HG03439 (cell line): Measurements from ENCODE around the gene PKP3.
"Not testable (repeated sequence)": the region's sequence is repeated elsewhere in the genome, so short reads cannot be mapped to it uniquely, and the experiment has no call there.

ENCODE experiments used
- ATAC-seq: cut with Tn5 transposase; IDR thresholded peaks from one replicate; pipeline ENCODE4 v1.9.1; 2021; ENCODE audit warnings: mild to moderate bottlenecking, moderate library complexity; ENCODE audit not compliant: unreplicated experiment

PKP3 gene

GRCh38 chr11:376531-377173 lies 17.4 kb upstream of the PKP3 start:
- ATAC-seq, result no peak

- no peak for ATAC-seq
Measured at GRCh38 chr11:377174-377865, 16.7 kb upstream of the PKP3 start.

DNA sequence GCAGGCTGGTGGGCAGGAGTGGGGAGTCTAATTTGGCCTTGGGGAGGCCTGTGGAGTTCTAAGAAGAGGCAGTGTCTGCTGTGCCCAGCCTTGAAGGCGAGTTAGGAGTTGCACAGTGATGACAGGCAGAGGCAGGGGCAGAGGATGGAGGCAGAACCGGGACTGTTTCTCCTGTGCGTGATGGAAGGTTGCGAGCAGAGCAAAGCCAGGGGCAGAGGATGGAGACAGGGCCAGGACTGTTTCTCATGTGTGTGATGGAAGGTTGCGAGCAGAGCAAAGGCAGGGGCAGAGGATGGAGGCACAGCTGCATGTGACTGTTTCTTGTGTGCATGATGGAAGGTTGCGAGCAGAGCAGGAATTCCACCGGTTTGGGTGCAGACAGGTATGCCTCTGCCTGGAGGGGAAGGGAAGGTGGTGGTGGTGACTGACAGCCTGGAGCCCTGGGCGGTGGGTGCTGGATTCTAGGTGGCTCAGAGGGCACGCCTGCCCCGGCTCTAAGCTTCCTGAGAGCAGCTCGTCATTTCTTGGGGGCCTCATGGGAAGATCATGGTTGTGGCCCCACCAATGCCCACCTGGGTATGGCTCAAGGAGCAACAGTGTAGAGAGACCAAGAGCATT lies 16.0 kb upstream of the PKP3 start:
- no peak for ATAC-seq

DNA sequence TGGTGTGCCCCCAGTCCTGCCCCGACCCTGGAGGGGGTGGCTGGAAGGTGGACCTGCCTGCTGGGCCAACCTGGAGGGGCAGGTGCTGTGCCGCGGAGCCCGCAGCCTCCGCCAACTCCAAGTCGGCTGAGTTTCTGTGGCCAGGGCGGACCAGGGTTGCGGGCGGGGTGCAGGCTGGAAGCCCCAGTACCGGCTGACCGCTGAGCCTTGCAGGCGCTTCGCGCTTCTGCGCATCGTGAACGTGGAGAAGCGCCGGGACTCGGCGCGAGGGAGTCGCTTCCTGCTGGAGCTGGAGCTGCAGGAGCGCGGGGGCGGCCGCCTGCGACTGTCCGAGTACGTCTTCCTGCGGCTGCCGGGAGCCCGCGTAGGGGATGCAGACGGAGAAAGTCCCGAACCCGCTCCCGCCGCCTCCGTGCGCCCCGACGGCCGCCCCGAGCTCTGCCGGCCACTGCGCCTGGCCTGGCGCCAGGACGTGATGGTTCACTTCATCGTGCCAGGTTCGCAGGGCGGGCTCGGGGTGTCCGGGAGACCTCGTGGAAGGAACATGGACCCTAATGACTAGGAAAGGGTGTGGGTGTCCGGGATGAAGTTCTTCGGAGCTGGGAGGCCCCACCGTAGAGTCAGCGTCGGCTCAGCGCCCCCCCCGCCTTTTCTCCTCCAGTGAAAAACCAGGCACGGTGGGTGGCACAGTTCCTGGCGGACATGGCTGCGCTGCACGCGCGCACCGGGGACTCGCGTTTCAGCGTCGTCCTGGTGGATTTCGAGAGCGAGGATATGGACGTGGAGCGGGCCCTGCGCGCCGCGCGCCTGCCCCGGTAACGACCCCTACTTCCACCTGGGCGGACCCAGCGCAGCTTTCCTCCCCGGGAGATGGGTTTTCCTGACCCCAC lies 14.6 kb upstream of the PKP3 start:
- no peak for ATAC-seq

- no peak for ATAC-seq
Measured at GRCh38 chr11:380095-380480, 13.9 kb upstream of the PKP3 start.

DNA sequence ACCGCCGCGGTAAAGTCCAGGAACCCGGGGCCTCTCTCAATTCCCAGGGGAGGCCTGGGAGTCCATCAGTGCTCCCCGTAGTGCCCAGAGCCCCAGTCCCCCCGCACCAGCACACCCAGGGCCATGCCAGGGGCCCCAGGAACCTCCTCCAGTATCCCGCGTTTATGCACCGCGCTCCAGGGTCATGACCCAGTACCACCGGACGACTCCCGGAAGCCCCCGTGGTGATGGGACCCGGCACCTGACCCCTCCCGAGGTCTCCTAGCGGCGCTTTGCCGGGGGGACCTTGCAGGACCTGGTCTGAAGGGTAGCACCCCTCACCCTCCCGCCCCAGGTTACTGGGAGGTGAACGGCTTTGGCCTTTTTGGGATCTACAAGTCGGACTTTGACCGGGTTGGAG lies 13.5 kb upstream of the PKP3 start:
- no peak for ATAC-seq

- ATAC-seq, result no peak
Measured at GRCh38 chr11:380996-381395, 13.0 kb upstream of the PKP3 start.

DNA sequence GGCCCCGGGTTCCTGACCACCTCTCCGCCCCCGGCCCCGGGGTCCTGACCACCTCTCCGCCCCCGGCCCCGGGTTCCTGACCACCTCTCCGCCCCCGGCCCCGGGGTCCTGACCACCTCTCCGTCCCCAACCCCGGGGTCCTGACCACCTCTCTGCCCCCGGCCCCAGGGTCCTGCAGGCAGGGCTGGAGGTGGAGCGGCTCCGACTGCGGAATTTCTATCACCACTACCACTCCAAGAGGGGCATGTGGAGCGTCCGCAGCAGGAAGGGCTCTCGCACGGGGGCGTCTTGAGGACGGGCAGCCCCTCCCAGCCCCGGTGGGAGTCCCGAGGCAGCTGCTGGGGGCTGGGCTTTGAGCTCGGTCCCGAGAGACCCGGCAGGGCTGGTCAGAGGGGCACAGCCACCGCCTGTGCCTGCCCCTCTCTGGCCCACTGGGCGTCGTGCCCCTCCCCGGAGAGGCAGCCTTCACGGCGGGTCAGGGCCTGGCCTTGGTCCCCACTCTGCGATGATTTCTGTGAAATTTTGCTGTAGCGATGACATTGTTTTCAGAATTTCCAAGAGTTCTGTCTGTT lies 12.4 kb upstream of the PKP3 start:
- no peak for ATAC-seq

GRCh38 chr11:382081-382629 lies 11.9 kb upstream of the PKP3 start:
- no peak for ATAC-seq

GRCh38 chr11:383431-383830 lies 10.6 kb upstream of the PKP3 start:
- ATAC-seq, result no peak

DNA sequence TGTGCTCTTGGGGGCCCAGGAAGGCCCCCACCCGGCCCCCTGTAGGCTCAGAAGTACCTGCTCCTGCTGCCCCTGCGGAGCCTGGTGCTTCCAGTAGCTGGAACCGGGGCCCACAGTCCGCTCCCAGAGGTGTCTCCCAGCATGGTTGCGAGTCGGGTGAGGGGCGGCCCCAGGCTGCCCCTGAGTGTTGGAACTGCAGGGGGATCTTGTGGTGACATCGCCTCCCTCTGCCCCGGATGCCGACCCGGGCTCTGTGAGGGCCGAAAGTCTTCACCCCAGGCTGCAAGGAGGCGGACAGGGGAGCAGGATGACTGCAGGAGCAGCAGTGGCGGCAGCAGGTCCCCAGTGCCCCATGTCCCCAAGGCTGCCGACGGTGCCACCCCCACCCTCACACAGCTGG lies 9.5 kb upstream of the PKP3 start:
- ATAC-seq, result no peak

GRCh38 chr11:385594-386351 lies 8.2 kb upstream of the PKP3 start:
- no peak for ATAC-seq

DNA sequence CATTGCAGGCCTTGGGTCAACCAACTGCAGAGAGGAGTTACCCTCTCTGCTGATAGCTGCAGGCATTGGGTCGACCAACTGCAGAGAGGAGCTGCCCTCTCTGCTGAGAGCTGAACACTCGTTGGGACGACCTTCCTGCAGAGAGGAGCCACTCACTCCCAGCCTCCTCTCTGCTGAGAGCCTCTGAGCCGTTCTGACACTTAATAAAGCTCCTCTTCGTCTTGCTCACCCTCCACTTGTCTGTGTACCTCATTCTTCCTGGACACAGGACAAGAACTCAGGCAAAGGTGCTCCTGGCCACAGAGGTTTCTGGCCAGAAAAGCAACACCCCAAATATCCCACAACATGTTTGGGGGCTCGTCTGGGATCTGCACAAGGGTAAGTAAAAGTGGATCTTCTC lies 7.5 kb upstream of the PKP3 start:
- ATAC-seq, result no peak

- no peak for ATAC-seq
Measured at GRCh38 chr11:387193-387793, 6.7 kb upstream of the PKP3 start.

DNA sequence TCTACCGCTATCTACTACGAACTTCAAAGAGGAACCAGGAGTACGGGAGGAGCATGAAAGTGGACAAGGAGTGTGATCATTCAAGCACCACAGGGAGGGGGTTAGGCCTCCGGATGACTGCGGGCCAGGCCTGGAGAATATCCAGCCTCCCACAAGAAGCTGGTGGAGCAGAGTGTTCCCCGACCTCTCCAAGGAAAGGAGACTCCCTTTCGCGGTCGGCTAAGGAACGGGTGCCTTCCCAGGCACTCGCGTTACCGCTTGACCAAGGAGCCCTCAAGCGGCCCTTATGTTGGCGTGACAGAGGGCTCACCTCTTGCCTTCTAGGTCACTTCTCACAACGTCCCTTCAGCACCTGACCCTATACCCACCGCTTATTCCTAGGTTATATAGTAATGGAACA lies 4.6 kb upstream of the PKP3 start:
- ATAC-seq, result not testable (repeated sequence)

DNA sequence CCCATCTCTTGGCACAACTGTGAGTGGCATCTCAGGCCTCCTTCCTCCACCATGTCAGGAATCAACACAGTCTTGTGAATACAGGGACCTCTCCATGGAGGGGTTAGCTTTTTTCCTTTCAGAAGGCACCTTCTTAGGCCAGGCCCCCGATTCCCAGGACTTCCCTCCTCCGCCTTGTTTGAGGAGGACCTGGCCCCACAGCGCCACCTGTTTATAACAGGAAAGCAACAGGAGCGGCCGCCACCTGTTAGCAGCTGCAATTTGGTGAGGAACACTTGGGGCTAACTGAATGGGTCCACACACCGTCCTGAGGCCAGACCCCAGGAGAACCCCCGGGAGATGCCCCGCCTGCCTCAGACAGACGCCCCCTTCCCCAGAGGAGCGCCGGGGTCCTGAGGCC lies 3.8 kb upstream of the PKP3 start:
- no peak for ATAC-seq

DNA sequence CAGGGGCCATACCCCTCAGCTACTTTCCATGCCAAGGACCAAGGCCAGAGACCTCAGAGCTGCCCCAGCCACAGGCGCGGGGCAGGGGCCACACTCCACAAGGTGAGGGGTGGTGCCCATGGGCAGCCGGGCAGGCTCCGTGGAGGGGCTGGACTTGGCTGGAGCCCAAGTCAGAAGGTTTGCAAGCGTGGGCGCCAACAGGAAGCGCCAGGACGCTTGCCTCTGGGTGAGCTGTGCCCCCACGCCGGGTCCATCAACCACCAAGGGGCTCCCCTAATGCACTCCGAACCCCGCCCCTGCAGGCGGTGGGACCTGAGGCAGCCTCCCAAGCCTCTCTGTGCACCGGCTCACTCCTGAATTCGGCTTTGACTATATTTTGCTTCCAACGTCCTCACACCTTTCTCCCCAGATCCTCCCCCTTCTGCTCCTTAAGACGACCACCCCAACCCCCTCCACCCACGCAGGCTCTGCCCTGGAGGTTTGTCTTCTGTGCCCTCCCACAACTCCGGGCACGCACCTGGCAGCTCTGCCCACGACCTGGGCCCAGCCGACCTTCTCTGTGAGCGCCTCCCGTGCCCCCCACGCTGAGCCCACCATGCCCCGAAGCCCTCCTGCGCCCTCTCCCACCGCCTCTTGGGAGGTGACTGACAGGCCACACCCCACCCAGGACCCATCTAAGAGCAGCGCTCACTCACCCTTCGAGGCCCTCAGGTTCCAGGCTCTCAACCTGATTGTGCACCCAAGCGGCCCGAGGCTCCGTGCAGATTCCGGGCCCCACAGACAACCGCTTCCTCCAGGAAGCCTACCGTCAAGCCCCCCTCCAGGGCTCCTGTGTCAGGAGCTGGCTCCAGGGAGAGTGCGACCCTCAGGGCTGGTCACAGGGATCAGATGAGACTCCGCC lies 2.6 kb upstream of the PKP3 start:
- no peak for ATAC-seq

DNA sequence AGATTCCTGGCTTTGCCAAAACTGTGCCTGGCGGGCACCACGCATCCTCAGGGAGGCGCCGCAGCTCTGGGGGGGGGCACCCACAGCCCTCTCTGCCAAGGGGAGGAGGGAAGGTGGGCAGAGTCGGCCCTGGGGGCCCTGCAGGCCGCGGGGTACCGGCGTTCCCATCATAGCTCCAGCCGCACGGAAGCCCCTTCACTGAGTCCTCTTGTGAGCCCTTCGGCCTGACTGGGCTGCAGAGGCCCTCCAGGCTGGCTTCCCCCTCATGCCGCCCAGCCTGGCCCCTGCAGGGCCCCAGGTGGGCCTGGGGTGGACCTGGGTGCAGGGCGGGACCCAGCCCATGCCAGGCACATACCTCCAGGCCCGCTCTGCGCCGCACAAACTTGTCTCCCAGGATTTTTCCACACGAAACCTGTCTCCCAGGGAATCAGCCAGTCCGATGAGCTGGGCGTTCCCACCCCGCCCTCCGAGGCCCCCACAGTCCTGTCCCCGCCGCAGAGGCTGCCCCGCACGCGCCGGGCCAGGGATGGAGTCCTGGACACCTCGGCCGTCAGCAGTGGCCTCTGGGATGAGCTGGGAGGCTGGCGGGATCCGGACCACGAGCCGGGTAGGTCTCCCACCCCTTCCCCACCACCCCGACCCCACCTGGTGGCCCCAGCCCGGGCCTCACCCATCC lies 1.8 kb upstream of the PKP3 start:
- no peak for ATAC-seq
